ENCODE data around the gene SMTNL2.

Gene SMTNL2

DNA sequence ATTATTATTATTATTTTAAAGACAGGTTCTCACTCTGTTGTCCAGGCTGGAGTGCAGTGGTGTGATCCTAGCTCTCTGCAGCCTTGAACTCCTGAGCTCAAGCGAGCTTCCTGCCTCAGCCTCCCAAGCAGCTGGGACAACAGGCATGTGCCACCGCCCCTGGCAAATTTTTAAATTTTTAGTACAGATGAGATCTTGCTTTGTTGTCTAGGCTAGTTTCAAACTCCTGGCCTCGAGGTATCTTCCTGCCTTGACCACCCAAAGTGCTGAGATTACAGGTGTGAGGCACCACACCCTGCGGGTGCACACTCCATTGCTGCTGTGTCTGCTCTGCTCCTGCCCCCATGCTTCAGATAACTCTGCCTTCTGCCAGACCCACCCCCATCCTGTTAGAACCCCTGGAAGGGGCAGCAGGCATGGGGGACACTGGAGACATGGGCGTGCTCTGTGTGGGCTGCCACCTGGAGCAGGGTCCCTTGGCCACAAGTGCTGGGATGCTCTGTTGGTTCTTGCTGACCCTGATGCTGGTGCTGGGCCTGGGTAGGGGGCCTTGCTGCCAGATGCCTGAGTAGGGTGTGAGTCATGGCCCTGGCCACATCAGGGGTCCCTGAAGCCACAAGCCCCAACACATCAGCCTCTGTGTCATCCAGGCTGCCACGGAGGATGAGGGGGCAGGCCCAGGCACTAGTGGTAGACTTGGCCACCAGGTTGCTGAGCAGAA is 26.5 kb upstream of the SMTNL2 start:
- TF ChIP-seq CTCF (IDR thresholded peaks at IDR 0.05): no peak
- Histone ChIP-seq H3K4me3 (no peak overlapping the region), H3K27ac (no peak overlapping the region)
- DNase-seq (ENCODE audit: low spot score): no peak

DNA sequence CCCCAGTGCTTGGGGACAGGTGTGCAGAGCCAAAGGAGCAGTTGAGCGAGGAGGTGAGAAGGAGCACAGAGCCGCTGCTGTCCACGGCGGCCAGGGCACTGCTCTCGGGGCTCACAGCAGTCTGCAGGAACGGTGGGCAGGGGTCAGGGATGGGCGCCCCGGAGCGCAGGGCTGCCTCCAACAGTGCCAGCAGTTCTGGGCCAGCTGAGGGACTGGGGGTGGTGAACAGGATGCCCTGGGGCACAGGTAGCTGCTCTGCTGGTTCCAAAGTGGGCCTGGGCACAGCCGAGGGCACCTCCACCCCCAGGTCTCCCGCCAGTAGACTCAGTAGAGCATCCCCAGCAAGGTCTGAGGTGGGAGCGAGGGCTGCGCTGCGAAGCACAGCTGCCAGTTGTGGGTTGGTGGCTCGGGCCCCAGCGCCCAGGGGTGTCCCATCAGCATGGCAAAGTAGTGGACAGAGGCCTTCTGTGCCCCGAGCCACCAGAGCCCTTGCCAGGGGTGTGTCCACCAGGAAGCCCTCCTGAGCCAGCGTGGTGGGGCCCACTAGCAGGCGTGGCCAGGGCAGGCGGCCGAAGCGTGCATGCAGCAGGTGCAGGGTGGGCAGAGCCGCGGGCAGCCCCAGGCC is 25.9 kb upstream of the SMTNL2 start:
- H3K27ac ChIP-seq: no peak overlapping the region
- no peak overlapping the region for H3K4me3 ChIP-seq
- no peak for DNase-seq (ENCODE audit: low spot score)
- no peak for TF ChIP-seq CTCF (IDR thresholded peaks at IDR 0.05)

GRCh38 chr17:4559139-4559791 is 25.1 kb upstream of the SMTNL2 start:
- TF ChIP-seq CTCF (IDR thresholded peaks at IDR 0.05): no peak
- Histone ChIP-seq H3K27ac (no peak overlapping the region), H3K4me3 (no peak overlapping the region)
- DNase-seq (ENCODE audit: low spot score): no peak

GRCh38 chr17:4559966-4560365 is 24.4 kb upstream of the SMTNL2 start:
- TF ChIP-seq CTCF (IDR thresholded peaks at IDR 0.05): no peak
- DNase-seq (ENCODE audit: low spot score): no peak
- Histone ChIP-seq H3K4me3 (no peak overlapping the region), H3K27ac (no peak overlapping the region)

DNA sequence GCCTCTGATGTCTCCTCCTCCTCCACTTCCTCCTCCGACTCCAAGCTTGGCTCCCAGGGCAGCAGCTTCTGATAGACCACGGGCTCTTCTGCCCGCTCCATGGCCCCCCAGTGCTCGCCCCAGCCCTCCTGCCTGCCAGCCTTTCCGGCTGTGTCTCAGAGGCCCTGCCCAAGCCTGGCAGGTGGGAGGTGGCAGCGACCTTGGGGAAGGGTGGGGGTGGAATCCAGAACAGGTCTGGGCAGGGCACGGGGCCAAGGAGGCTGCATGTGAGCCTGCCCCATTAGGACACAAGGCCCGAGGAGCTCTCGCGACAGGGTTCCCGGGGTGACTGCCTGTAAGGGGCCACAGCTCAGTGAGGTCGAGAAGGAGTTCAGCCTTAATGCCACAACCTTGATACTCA is 23.9 kb upstream of the SMTNL2 start, which contains the start of gene GGT6:
GGT6 (minus strand) TSS at position 157 of the 400 bp plus-strand sequence; CDS start at position 101, 56 bp downstream.
- no peak within 1 kb of the TSS for H3K4me3 ChIP-seq
- DNase-seq (ENCODE audit: low spot score): no peak
- no peak within 1 kb of the TSS for H3K27ac ChIP-seq
- TF ChIP-seq CTCF (IDR thresholded peaks at IDR 0.05): no peak

- no peak for TF ChIP-seq CTCF (IDR thresholded peaks at IDR 0.05)
- H3K4me3 ChIP-seq: no peak overlapping the region
- H3K27ac ChIP-seq: no peak overlapping the region
- DNase-seq (ENCODE audit: low spot score): no peak
Measured at GRCh38 chr17:4560837-4561256, 23.5 kb upstream of the SMTNL2 start.

All from coronary artery (tissue), 2 donors.